ENCODE measurements around the gene UBE2R2. TPM values are rescaled to one million over a fixed set of nuclear protein-coding genes. Genes with fewer than 3 reads are reported as not detected.
"Not testable (repeated sequence)": the region's sequence is repeated elsewhere in the genome, so short reads cannot be mapped to it uniquely, and the experiment has no call there.

The UBE2R2 gene
- 10 to 100 TPM; 60.2 to 67.7 (median 63.0) TPM for polyA plus RNA-seq (ENCODE audit: insufficient read length in 4 of 4)

- DNase-seq (ENCODE audit: low read depth in 4 of 4, low spot score in 2 of 4), result peak; percentile 82 to 91 (median 84)
Measured at GRCh38 chr9:33816327-33817252, at the start of gene UBE2R2. TSS of gene UBE2R2 (plus strand) at chr9:33817160. CDS start at chr9:33817758, 598 bp downstream.

DNA sequence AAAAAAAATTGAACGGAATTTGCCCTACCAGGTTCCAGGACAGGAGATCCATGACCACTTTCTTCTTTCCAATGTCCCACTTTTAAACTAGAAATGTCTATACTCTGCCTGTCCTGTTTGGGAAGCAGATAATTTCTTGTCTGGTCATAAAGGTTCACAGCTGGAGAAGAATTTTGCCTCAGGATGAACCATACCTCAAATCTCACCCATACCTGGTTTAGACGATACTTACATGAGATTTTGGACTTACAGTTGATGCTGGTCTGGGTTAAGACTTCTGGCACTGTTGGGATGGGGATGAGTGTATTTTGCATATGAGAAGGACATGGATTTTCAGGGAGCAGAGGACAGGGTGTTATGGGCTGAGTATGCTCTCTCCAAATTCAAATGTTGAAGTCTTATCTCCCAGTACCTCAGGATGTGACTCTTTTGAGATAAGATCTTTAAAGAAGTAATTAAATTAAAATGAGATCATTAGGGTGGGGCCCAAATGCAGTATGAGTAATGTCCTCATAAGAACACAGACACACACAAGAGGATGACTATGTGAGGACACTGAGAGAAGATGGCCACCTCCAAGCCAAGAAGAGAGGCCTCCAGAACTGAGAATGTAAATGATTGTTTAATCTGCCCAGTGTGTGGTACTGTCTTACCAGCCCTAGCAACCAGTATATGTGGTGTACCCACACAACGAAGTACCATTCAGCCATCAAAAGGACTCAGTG lies 46.6 kb upstream of the UBE2R2 start:
- DNase-seq (ENCODE audit: low read depth in 4 of 4, low spot score in 2 of 4), result not testable (repeated sequence)

DNA sequence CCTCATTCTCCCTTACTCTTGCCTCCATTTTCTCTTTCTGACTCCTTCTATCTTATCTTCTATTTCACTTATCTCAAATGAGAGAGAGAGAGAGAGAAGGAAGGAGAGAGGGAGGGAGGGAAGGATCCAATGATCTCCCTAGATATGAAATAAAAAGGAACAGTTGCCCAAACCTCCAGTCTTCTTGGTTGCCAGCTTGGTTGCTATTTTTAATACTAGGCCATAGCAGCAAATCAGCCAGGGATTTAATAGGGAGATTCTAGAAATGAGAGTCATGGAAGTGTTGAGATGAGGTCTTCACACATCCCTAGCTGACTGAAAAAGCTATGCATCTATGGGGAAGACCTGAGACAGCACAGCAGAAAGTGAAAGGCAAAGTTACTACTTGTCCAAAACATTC lies 43.8 kb upstream of the UBE2R2 start:
- not testable (repeated sequence) for DNase-seq (ENCODE audit: low read depth in 4 of 4, low spot score in 2 of 4)

DNA sequence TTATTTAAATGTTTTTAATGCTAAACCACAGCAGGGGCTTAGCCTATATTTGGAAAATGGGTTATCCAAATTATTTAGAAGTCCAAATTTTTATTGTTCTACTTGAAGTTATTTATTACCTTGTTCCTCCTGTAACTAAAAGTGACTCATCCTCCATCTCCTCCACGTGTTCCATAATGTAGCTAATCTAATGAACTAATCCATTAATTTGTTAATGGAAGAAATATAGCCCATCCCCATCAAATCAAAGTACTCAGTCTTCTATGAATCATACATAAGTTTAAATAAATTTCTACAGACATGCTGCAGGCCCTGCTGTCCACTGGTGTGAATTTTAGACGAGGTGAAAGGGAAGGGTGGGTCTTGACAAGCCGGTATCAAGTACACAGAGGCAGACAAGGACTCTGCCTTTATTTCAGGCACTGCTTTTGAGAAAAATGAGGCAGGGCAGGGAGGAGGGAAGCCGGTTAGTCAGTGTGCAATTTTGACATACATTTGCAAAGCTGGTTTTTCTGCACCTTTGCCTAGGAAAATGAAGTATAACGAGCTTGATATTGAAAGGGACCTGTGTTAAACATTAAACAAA lies 42.8 kb upstream of the UBE2R2 start:
- DNase-seq (ENCODE audit: low read depth in 4 of 4, low spot score in 2 of 4), result not testable (repeated sequence)

- no peak for DNase-seq (ENCODE audit: low read depth in 4 of 4, low spot score in 2 of 4)
Measured at GRCh38 chr9:33776578-33776977, 40.4 kb upstream of the UBE2R2 start.

- DNase-seq (ENCODE audit: low read depth in 4 of 4, low spot score in 2 of 4), result peak in 3 of 4 donors; percentile 23 to 38 (median 28)
Measured at GRCh38 chr9:33778700-33779351, 38.1 kb upstream of the UBE2R2 start.

GRCh38 chr9:33780276-33780675 lies 36.7 kb upstream of the UBE2R2 start:
- DNase-seq (ENCODE audit: low read depth in 4 of 4, low spot score in 2 of 4), result no peak

DNA sequence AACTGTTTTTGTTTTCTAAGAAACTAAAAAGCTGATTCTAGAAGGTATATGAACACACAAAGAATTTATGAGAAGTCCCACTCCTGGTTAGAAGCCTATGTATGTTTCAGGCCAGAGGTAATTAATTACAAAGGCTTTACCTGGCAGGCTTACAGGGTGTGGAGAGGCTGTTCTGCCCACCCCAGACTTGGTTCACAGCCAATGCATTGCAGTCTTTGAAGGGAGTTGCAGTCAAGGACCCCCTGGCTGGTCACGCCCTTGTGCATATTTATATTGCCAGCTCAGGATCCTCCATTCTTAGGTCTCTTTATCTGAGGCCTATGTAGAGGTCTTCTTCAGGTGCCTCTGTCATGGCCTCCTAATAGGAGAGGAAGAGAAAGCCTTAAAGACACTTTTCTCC lies 35.2 kb upstream of the UBE2R2 start:
- DNase-seq (ENCODE audit: low read depth in 4 of 4, low spot score in 2 of 4), result no peak

GRCh38 chr9:33782395-33783152 lies 34.4 kb upstream of the UBE2R2 start:
- DNase-seq (ENCODE audit: low read depth in 4 of 4, low spot score in 2 of 4), result no peak

DNA sequence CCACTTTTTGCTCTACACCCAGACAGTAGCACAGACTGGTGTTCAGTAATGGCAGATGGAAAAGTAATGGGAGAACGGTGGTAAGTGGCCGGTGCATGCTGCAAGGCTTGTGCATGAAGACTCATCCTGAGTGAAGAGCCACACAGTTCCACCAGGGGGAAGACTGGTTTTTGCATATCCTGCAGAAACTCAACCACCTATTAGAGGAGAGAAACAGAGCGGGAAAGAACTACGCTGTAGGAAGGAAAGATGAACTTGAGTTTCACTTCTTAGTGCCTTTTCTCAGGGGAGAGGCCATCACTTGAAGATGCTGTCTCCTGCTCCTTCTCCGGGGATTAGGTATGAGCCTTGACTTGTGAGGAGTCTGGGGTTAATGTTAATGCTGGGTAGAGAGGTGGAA lies 31.0 kb upstream of the UBE2R2 start:
- DNase-seq (ENCODE audit: low read depth in 4 of 4, low spot score in 2 of 4), result no peak

- DNase-seq (ENCODE audit: low read depth in 4 of 4, low spot score in 2 of 4), result no peak
Measured at GRCh38 chr9:33786681-33787080, 30.3 kb upstream of the UBE2R2 start.

GRCh38 chr9:33787839-33788238 lies 29.1 kb upstream of the UBE2R2 start:
- DNase-seq (ENCODE audit: low read depth in 4 of 4, low spot score in 2 of 4), result no peak

- not testable (repeated sequence) for DNase-seq (ENCODE audit: low read depth in 4 of 4, low spot score in 2 of 4)
Measured at GRCh38 chr9:33789429-33789828, 27.5 kb upstream of the UBE2R2 start.

- no peak for DNase-seq (ENCODE audit: low read depth in 4 of 4, low spot score in 2 of 4)
Measured at GRCh38 chr9:33791117-33791516, 25.8 kb upstream of the UBE2R2 start.

DNA sequence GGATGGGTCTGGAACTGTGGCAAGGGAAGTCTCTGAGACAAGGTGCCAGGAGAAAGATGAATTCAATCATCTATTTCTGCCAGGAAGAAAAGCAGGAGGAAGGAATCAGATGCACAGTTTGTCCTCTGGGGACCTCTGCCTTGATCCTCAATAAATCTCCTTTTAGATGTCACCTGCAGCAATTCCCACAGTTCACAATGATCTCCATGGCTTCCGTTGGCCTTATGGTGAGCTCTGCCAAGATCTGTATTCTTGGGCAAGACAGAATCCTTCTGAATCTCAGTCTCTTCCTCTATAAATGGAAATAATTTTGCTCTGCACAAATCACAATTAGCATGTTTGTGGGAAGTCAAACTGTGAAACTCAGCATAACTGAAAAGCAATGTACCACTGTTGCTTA lies 23.5 kb upstream of the UBE2R2 start:
- DNase-seq (ENCODE audit: low read depth in 4 of 4, low spot score in 2 of 4), result not testable (repeated sequence)

DNA sequence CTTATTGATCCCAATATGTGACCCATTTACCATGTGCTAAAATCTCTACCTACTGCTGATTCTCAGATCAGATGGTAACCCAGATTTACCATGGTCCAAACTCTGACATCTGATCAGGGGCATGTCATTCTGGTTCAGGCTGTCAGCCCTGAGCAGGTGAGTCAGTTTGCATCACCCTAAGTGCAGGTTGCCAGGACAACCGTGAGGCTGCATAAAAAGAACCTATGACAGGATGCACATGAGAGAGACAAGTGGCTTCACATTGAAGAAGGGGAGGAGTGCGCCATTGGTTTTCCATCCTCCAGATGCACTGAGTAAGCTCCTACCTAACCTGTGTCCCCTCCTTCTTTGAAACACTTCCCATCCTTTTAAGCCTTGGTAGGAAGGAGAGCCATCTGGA lies 22.4 kb upstream of the UBE2R2 start:
- DNase-seq (ENCODE audit: low read depth in 4 of 4, low spot score in 2 of 4), result no peak

DNA sequence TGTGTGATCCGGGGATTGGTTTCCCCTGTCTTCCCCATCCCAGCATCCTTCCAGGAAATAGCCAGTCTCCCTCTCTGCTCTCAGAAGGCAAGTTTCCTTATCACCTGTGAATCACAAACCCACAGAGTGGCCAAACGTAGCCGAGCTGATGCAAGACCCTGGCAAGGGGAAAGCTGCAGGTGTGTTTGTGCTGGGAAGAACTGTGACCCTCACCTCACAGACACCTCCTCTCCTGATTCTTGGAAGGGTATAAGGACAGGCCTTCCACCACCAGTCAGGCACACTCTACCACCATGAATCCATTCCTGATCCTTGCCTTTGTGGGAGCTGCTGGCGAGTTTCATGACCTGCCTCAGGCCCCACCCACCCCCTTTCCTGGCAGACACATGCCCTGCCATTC lies 21.7 kb upstream of the UBE2R2 start, which contains the start of gene PRSS3:
Gene PRSS3 (plus strand): TSS at position 281 of the 400 bp plus-strand sequence. CDS start 13 bp downstream, at position 294.
- no peak for DNase-seq (ENCODE audit: low read depth in 4 of 4, low spot score in 2 of 4)

GRCh38 chr9:33795819-33796218 lies 21.1 kb upstream of the UBE2R2 start:
- DNase-seq (ENCODE audit: low read depth in 4 of 4, low spot score in 2 of 4), result no peak

GRCh38 chr9:33796679-33797078 lies 20.3 kb upstream of the UBE2R2 start:
- not testable (repeated sequence) for DNase-seq (ENCODE audit: low read depth in 4 of 4, low spot score in 2 of 4)

DNA sequence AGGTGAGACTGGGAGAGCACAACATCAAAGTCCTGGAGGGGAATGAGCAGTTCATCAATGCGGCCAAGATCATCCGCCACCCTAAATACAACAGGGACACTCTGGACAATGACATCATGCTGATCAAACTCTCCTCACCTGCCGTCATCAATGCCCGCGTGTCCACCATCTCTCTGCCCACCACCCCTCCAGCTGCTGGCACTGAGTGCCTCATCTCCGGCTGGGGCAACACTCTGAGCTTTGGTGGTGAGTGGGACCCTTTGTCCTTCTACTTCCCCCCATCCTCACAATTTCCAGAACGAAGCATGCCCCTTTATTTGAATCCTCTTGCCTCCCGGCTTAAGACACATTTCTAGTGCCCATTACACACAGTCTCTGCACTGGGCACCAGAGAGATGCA lies 19.1 kb upstream of the UBE2R2 start:
- no peak for DNase-seq (ENCODE audit: low read depth in 4 of 4, low spot score in 2 of 4)

Data from left renal cortex interstitium (tissue), 4 donors.